Activated naive CD4-positive, alpha-beta T cell treated with anti-CD3 and anti-CD28 coated beads, Interleukin-2, amount 10 ng/mL, durations not matched to agents 7 days and 5 days (primary cell): Measurements from ENCODE around the gene UROC1.
"Not testable (repeated sequence)": the region's sequence is repeated elsewhere in the genome, so short reads cannot be mapped to it uniquely, and the experiment has no call there.

Source experiments
- CTCF ChIA-PET: fragments of 350-600 bp; sonication (Branson Sonifier 250); formaldehyde crosslinking; loops from one replicate; lab custom pipeline; 2021; ENCODE audit warnings: antibody characterized with exemption; lab: Charles Lee
- DNase-seq: peaks from one replicate; pipeline ENCODE4 v3.0.0-alpha.2; 2020
- H3K27ac Mint-ChIP-seq: one replicate; pipeline ENCODE4 v1.8.0; 2021; ENCODE audit warnings: mild to moderate bottlenecking, moderate library complexity, mixed read lengths
- H3K27me3 Mint-ChIP-seq: one replicate; pipeline ENCODE4 v1.8.0; 2021; ENCODE audit warnings: mild to moderate bottlenecking, mixed read lengths
- H3K36me3 Mint-ChIP-seq: one replicate; pipeline ENCODE4 v1.8.0; 2021; ENCODE audit warnings: mixed read lengths
- H3K4me1 Mint-ChIP-seq: one replicate; pipeline ENCODE4 v1.8.0; 2021; ENCODE audit warnings: mixed read lengths
- H3K4me3 Mint-ChIP-seq: one replicate; pipeline ENCODE4 v1.8.0; 2021; ENCODE audit warnings: mild to moderate bottlenecking, moderate library complexity, mixed read lengths
- H3K9me3 Mint-ChIP-seq: one replicate; pipeline ENCODE4 v1.8.0; 2021; ENCODE audit warnings: mixed read lengths

Gene UROC1

DNA sequence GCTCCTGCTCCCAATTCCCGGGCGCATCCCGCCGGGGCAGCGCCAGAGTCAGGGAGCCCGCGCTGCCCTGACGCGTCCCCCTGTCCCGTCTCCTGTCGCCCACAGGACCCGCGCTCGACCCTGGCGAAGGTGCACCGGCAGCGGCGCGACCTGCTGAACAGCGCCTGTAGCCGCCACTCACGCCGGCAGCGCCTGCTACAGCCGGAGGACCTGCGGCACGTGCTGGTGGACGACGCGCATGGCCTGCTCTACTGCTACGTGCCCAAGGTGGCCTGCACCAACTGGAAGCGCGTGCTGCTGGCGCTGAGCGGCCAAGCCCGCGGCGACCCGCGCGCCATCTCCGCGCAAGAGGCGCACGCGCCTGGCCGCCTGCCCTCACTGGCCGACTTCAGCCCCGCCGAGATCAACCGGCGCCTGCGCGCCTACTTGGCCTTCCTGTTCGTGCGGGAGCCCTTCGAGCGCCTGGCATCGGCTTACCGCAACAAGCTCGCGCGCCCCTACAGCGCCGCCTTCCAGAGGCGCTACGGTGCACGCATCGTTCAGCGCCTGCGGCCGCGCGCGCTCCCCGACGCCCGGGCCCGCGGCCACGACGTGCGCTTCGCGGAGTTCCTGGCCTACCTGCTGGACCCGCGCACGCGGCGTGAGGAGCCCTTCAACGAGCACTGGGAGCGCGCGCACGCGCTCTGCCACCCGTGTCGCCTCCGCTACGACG, 24.2 kb upstream of the UROC1 start:
- H3K4me1 Mint-ChIP-seq, result peaks cover 3% of the 10 kb centered on the region
- no peak overlapping the region for H3K27ac Mint-ChIP-seq
- H3K9me3 Mint-ChIP-seq, result peaks cover 5% of the 10 kb centered on the region
- CTCF ChIA-PET, result no interaction called here
- H3K36me3 Mint-ChIP-seq, result peaks cover 2% of the 10 kb centered on the region
- peak; percentile 14 for DNase-seq
- H3K27me3 Mint-ChIP-seq, result peaks cover 18% of the 10 kb centered on the region
- no peak overlapping the region for H3K4me3 Mint-ChIP-seq

DNA sequence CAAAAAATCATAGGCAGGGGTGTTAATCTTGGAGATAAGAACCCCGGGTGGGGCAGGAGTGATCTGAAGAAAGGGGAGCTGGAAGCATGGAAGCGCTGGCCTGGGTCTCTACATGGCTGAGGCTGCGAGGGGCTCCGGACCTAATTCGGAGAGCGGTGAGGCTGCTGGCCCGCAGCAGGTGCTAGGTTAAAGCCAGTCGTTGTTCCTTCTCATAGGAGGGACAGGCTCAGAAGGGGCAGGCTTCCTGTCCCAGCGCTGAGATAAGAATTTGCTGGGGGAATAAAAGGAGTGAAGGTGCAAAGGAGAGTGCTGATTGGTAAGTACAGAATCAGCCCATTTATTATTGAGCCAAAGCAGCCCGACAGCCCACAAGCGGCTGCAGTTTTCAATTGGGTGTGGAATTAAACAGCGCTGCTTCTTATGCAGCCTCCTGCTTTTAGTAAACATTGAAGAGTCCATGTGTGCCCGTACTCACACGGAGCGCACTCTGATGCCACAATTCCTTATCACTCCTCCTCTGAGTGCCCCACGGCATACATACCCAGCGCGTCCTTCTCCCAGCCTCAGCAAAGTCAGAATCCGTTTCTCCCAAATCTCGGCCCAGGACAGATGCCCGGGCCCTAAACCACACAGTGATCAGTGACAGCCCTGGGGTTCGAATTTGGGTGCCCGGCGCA, 23.5 kb upstream of the UROC1 start:
- DNase-seq, result peak; percentile 2
- H3K36me3 Mint-ChIP-seq, result peaks cover 2% of the 10 kb centered on the region
- no peak overlapping the region for H3K4me3 Mint-ChIP-seq
- peaks cover 5% of the 10 kb centered on the region for H3K9me3 Mint-ChIP-seq
- CTCF ChIA-PET, result no interaction called here
- H3K4me1 Mint-ChIP-seq, result peaks cover 3% of the 10 kb centered on the region
- H3K27ac Mint-ChIP-seq, result peak overlapping the region; percentile 49
- H3K27me3 Mint-ChIP-seq, result peaks cover 18% of the 10 kb centered on the region

DNA sequence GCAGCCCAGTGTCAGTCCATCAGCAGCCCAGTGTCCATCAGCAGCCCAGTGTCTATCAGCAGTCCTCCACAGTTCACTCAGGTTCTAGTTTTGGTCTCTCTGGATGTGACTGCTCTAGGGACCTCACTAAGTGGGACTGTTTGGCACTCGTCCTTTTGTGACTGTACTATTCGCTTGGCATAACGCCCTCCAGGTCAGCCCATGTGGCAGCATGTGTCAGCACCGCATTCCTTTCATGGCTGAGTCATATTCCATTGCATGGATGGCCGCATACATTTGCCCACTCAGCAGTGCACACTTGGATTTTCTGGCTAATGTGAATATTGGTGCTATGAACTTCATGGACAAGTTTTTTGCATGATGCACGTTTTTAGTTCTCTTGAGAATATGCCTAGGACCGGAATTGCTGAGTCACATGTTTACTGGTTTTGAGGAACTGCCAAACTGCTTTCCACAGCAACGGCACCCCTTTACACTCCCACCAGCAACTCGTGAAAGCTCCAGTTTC, 22.8 kb upstream of the UROC1 start:
- CTCF ChIA-PET, result no interaction called here
- peak; percentile 17 for DNase-seq
- peaks cover 2% of the 10 kb centered on the region for H3K36me3 Mint-ChIP-seq

DNA sequence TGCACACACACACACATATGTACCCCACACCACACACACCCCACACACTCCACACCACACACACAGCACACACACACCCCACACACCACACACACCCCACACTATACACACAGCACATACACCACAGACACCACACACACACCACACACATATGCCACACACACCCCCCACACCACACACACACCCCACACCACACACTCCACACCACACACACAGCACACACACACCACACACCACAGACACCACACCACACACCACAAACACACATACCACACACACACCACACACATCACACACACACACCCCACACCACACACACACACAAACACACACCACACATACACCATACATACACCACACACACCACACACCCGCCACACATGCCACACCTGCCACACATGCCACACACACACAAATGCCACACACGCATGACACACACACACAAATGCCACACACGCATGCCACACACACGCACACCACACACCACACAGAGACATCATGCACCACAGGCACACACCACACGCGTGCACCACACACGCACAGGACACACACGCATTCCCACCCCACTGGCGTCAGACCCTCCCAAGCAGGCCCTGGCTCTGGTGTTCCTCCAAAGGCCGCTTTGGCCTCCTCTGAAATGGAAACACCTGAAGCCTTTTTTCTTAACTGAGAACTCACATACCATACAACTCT, 22.1 kb upstream of the UROC1 start:
- Mint-ChIP-seq H3K27ac (no peak overlapping the region), H3K4me3 (no peak overlapping the region)

More for the DNA sequence above, 22.8 kb upstream of the UROC1 start:
- peaks cover 23% of the 10 kb centered on the region for H3K27me3 Mint-ChIP-seq
- H3K27ac Mint-ChIP-seq, result no peak overlapping the region
- no peak overlapping the region for H3K4me3 Mint-ChIP-seq
- peaks cover 5% of the 10 kb centered on the region for H3K9me3 Mint-ChIP-seq
- peaks cover 3% of the 10 kb centered on the region for H3K4me1 Mint-ChIP-seq

DNA sequence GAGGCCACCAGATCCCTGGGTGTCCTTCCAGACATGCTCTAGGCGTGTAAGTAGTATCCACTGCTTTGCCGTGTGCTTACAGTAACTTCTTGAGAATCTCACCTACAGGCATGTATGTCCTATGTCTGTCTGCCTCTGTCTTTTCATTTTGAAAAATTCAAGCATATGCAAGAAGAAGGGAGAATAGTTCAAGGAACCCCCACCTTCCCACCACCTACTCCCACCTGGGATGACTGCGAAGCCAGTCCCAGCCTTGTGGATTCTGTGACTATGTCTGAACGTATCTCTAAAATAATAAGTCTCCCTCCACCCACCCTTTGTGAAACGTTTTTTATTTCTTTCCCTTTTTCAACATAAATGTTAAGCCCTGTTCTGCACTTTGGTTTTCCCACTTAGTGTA, 21.4 kb upstream of the UROC1 start:
- H3K27ac Mint-ChIP-seq, result no peak overlapping the region

More for the DNA sequence above, 22.1 kb upstream of the UROC1 start:
- peak; percentile 15 for DNase-seq
- Mint-ChIP-seq H3K4me1 (peaks cover 3% of the 10 kb centered on the region), H3K9me3 (peaks cover 5% of the 10 kb centered on the region), H3K27me3 (peaks cover 25% of the 10 kb centered on the region), H3K36me3 (peaks cover 2% of the 10 kb centered on the region)
- CTCF ChIA-PET, result no interaction called here

DNA sequence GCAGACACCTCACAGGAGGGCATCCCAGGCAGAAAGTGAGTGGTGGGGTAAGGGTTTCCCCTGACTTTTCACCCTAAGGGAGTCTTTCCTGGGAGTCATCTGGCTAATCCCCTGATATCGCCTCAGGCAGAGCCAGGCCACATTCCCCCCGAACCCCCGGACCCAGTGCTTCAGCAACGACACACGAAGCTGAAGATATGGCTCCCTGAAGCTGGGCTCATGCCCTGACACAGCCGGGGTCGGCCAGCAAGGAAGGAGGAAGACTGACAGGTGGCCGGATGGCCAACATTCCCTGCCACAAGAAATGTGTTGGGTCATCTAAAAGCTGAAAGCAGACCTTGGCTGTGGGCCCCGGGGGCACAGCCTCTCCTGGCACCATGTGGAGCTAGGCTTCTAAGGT, 20.7 kb upstream of the UROC1 start:
- peaks cover 2% of the 10 kb centered on the region for H3K36me3 Mint-ChIP-seq
- peaks cover 34% of the 10 kb centered on the region for H3K27me3 Mint-ChIP-seq
- H3K27ac Mint-ChIP-seq, result no peak overlapping the region
- peaks cover 3% of the 10 kb centered on the region for H3K4me1 Mint-ChIP-seq
- no peak for DNase-seq
- CTCF ChIA-PET, result interaction anchor here (1.2 kb wide), 1 partner anchor 16 kb away, joined by 5 read pairs; no protein-coding TSS in a partner anchor
- H3K9me3 Mint-ChIP-seq, result peaks cover 5% of the 10 kb centered on the region
- no peak overlapping the region for H3K4me3 Mint-ChIP-seq

More for the DNA sequence above, 21.4 kb upstream of the UROC1 start:
- Mint-ChIP-seq H3K9me3 (peaks cover 5% of the 10 kb centered on the region), H3K27me3 (peaks cover 28% of the 10 kb centered on the region), H3K4me1 (peaks cover 3% of the 10 kb centered on the region), H3K36me3 (peaks cover 2% of the 10 kb centered on the region), H3K4me3 (no peak overlapping the region)
- CTCF ChIA-PET, result no interaction called here
- peak; percentile 4 for DNase-seq

DNA sequence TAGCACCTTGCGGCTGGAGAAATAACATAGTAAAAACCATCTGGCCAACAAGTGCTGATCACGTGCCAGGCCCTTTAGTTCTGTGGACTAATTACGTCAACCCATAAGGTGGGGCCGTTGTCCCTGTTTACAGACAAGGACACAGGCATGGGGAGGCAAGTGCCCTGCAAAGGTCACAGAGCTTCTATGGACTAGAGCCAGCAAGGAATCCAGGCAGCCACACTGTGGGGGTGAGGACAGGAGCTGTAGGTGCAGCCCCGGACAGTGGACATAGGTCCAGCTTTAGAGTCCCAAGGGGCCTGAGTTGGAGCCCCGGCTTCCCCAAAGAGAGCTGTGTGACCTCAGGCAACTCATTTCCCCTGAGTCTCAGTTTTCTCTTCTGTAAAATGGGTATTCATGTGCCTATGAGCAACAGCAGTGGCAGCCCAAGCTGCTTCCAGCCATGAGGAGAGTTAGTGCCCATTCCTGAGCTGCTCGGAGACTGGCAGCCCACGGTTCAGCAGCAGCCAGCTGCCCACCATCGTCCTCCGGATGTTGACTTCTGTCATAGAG, 20.2 kb upstream of the UROC1 start:
- CTCF ChIA-PET, result interaction anchor here (1.2 kb wide), 1 partner anchor 16 kb away, joined by 5 read pairs; no protein-coding TSS in a partner anchor
- H3K4me1 Mint-ChIP-seq, result peaks cover 3% of the 10 kb centered on the region
- no peak overlapping the region for H3K27ac Mint-ChIP-seq
- no peak overlapping the region for H3K4me3 Mint-ChIP-seq
- H3K36me3 Mint-ChIP-seq, result peaks cover 2% of the 10 kb centered on the region
- peaks cover 5% of the 10 kb centered on the region for H3K9me3 Mint-ChIP-seq
- no peak for DNase-seq
- peaks cover 35% of the 10 kb centered on the region for H3K27me3 Mint-ChIP-seq

DNA sequence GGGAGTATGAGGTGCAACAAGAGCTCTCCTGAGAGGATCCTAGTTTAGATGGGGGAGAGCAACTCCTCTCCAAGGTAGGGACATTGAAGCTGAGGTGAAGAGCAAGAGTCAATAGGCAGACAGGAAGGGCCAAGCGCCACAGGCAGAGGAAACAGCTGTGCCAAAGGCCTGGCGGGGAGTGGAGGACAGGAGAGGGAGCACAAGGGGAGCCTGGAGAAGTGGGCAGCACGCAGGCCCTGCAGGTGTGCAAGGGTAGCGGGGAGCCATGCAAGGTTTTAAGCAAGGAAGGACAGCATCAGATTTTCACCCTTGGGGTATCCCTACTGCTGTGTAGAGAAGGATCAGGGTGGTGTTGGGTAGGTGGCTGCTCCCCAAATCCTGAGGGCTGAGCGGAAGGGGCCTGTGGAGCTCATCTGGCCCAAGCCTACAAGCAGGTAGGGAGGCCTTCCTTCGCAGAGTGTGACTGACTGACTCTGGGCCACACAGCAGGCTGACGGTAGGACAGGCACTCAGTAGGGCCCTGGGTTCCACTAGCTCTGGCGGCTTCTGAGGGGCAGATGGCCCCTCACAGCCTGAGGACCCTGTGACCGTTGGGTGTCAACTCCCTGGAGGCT, 19.6 kb upstream of the UROC1 start:
- Mint-ChIP-seq H3K4me1 (peaks cover 3% of the 10 kb centered on the region), H3K9me3 (peaks cover 5% of the 10 kb centered on the region), H3K36me3 (peaks cover 2% of the 10 kb centered on the region), H3K27me3 (peaks cover 35% of the 10 kb centered on the region), H3K4me3 (no peak overlapping the region), H3K27ac (no peak overlapping the region)
- CTCF ChIA-PET, result interaction anchor here (1.2 kb wide), 1 partner anchor 15 kb away, joined by 5 read pairs; no protein-coding TSS in a partner anchor
- no peak for DNase-seq

DNA sequence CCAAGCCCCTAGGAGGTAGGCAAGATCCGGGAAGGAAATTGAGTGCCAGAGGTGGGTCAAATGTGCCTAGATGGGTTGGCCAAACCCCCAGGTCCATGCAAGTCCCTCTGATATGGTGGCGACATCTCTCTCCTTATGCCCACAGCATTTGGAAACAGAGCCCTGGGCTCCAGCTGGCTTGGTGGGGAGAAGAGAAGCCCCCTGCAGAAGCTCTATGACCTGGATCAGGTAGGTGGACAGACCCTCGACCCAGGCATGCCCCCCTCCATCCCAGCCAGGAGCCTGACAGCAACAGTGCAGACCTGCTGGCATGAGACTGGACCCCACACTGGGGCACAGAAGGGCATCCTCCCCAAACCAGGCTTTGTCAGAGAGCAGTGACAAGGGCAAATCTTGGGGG, 18.6 kb upstream of the UROC1 start:
- CTCF ChIA-PET, result no interaction called here
- Mint-ChIP-seq H3K27ac (no peak overlapping the region), H3K27me3 (peaks cover 30% of the 10 kb centered on the region), H3K4me3 (no peak overlapping the region), H3K36me3 (peaks cover 2% of the 10 kb centered on the region), H3K4me1 (peaks cover 3% of the 10 kb centered on the region), H3K9me3 (peaks cover 3% of the 10 kb centered on the region)
- no peak for DNase-seq

DNA sequence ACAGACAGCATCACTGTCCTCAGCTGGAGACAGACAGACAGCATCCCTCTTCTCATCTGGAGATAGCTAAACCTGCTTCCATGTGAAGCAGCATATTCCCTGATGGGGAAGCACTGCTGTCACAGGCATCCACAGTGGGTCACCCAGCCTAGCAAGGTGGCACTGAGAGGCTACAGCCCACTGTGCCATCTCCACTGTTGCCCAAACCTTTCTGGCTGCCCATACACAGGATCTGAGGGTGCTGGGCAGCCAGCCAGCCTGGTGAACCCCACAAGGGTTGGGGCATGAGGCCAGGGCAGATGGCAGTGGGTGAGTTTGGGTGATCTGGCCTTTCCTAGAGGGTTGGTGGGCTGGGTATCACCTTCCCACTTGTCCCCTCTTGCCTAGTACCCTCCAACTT, 18.1 kb upstream of the UROC1 start:
- Mint-ChIP-seq H3K27me3 (peaks cover 29% of the 10 kb centered on the region), H3K4me1 (peaks cover under 1% of the 10 kb centered on the region), H3K9me3 (peaks cover 3% of the 10 kb centered on the region), H3K27ac (no peak overlapping the region), H3K4me3 (no peak overlapping the region), H3K36me3 (peaks cover 2% of the 10 kb centered on the region)
- CTCF ChIA-PET, result no interaction called here
- no peak for DNase-seq

DNA sequence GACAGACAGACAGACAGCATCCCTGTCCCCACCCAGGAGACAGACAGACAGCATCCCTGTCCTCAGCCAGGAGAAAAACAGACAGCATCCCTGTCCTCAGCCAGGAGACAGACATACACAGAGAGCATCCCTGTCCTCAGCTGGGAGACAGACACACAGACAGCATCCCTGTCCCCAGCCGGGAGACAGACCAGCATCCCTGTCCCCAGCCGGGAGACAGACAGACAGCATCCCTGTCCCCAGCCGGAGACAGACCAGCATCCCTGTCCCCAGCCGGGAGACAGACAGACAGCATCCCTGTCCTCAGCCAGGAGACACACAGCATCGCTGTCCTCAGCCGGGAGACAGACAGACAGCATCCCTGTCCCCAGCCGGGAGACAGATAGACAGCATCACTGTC, 17.1 kb upstream of the UROC1 start:
- H3K27ac Mint-ChIP-seq, H3K4me3 Mint-ChIP-seq, H3K4me1 Mint-ChIP-seq, H3K36me3 Mint-ChIP-seq, CTCF ChIA-PET, DNase-seq, H3K9me3 Mint-ChIP-seq: not testable (repeated sequence)
- peaks cover 21% of the 10 kb centered on the region for H3K27me3 Mint-ChIP-seq

DNA sequence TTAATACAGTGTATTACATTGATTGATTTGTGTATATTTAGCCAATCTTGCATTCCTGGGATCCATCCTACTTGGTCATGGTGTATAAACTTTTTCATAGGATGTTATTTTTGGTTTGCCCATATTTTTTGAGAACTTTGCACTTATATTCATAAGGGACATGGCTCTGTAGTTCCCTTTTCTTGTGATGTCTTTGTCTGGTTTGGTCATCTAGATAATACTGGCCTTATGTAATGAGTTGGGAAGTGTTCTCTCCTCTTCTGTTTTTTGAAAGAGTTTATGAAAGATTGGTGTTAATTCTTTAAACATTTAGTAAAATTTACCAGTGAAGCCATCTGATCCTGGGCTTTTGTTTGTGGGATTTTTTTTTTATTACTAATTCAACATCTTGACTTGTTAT, 15.9 kb upstream of the UROC1 start:
- Mint-ChIP-seq H3K4me1 (no peaks in the 10 kb centered on the region), H3K27me3 (peaks cover 21% of the 10 kb centered on the region), H3K9me3 (no peaks in the 10 kb centered on the region), H3K27ac (no peak overlapping the region), H3K4me3 (no peak overlapping the region), H3K36me3 (no peaks in the 10 kb centered on the region)
- DNase-seq, result no peak
- CTCF ChIA-PET, result interaction anchor here (1.2 kb wide), 1 partner anchor 11 kb away, joined by 4 read pairs; no protein-coding TSS in a partner anchor

DNA sequence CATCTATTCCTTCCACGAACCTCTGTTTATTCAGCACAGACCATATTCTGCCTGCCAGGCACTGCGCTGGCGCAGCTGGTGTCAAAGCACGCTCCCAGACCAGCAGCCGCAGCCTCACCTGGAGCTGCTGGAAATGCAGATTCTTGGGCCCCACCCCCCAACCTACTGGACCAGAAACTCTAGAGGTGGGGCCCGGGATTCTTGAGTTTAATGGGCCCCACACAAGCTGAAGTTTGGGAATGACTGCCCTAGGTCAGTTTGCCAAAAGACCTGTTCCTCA, 13.4 kb upstream of the UROC1 start:
- no peak for DNase-seq
- CTCF ChIA-PET, result interaction anchor here (1.0 kb wide), 1 partner anchor 8 kb away, joined by 3 read pairs; no protein-coding TSS in a partner anchor
- no peaks in the 10 kb centered on the region for H3K4me1 Mint-ChIP-seq

More for the DNA sequence above, 13.4 kb upstream of the UROC1 start:
- Mint-ChIP-seq H3K36me3 (no peaks in the 10 kb centered on the region), H3K27me3 (peaks cover 28% of the 10 kb centered on the region), H3K9me3 (no peaks in the 10 kb centered on the region), H3K4me3 (no peak overlapping the region), H3K27ac (no peak overlapping the region)
